Endothelial cell (in vitro differentiated cells): Measurements from ENCODE around the gene DCDC2B. TPM values are rescaled to one million over a fixed set of nuclear protein-coding genes. Genes with fewer than 3 reads are reported as not detected.

Experiments
- DNase-seq: peaks from one replicate; pipeline ENCODE4 v3.0.0; 2021; ENCODE audit warnings: low spot score
- H3K27ac Mint-ChIP-seq: one replicate; pipeline ENCODE4 v1.8.0; 2021; ENCODE audit warnings: mixed read lengths, inconsistent platforms; ENCODE audit not compliant: unreplicated experiment
- H3K27me3 Mint-ChIP-seq: one replicate; pipeline ENCODE4 v1.8.0; 2021; ENCODE audit warnings: mild to moderate bottlenecking, moderate library complexity, mixed read lengths, inconsistent platforms; ENCODE audit not compliant: unreplicated experiment
- H3K36me3 Mint-ChIP-seq: one replicate; pipeline ENCODE4 v1.8.0; 2021; ENCODE audit warnings: mild to moderate bottlenecking, low read depth, mixed read lengths, inconsistent platforms; ENCODE audit not compliant: unreplicated experiment
- H3K4me1 Mint-ChIP-seq: one replicate; pipeline ENCODE4 v1.8.0; 2021; ENCODE audit warnings: mild to moderate bottlenecking, mixed read lengths, inconsistent platforms; ENCODE audit not compliant: unreplicated experiment
- H3K4me3 Mint-ChIP-seq: one replicate; pipeline ENCODE4 v1.8.0; 2021; ENCODE audit warnings: mild to moderate bottlenecking, mixed read lengths, inconsistent platforms; ENCODE audit not compliant: unreplicated experiment
- H3K9me3 Mint-ChIP-seq: one replicate; pipeline ENCODE4 v1.8.0; 2021; ENCODE audit warnings: mixed read lengths, inconsistent platforms; ENCODE audit not compliant: unreplicated experiment
- CTCF ChIP-seq: fragments of 200-600 bp; sonication (generic); IDR thresholded peaks from one replicate; pipeline ENCODE4 v1.5.0; 2021; ENCODE audit warnings: antibody characterized with exemption; ENCODE audit not compliant: unreplicated experiment
- total RNA-seq: library from RNA; stranded (reverse); fragmentation: NEBNext Ultra II Directional; extraction: Animal tissue kit (Norgen Biotek cat#: 25700); gene quantifications from one replicate; pipeline ENCODE4 v1.2.1, GENCODE V29; 2021; ENCODE audit not compliant: unreplicated experiment

Gene DCDC2B
- total RNA-seq, 1 donor from 2014 or later, result not detected

DNA sequence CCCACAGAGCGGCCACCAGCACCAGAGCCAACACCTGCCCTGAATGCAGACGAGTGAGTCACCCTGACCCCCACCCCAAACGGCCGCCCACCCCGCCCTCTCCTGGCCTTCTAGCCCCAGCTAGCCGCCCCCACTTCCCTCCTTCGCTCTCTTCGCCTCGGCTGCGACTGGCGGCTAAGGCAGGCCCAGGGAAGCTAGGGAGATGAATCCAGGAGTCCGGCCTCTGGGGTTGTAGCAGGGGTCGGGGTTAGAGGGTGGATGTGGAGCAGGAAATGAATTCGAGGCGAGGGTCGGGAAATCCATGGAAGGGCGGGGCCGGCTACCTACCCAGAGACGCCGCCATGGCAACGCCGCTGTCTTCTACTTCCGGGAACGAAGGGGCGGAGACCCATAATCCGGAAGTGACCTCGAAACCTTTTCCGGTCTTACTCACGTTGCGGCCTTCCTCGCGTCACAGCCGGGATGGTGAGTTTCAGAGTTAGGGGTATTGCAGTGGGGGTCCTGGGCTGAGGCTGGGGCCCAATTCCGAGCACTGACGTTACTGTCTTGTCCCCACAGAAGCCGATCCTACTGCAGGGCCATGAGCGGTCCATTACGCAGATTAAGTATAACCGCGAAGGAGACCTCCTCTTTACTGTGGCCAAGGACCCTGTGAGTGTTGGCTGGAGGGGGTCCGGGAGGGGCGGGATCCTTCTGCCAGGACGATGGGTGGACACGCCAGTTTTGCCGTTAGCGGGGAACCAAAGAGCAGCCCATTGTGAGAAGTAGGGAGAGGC is 13.3 kb downstream of the DCDC2B start, which contains the start of the genes EIF3I and TMEM234:
Gene EIF3I, plus strand, starts transcription at position 428 of the 776 bp plus-strand sequence. Its CDS starts 35 bp downstream, at position 463.
Gene TMEM234, minus strand, starts transcription at position 374 of the 776 bp plus-strand sequence. Its CDS starts 31 bp downstream, at position 343.
- peaks cover 4% of the 10 kb centered on the region for H3K27me3 Mint-ChIP-seq
- TF ChIP-seq CTCF, result no peak
- peak; percentile 90 for DNase-seq
- no peaks in the 10 kb centered on the region for H3K9me3 Mint-ChIP-seq
- H3K4me1 Mint-ChIP-seq, result peaks cover 16% of the 10 kb centered on the region
- H3K4me3 Mint-ChIP-seq, result peak within 1 kb of the TSS; percentile 97
- peaks cover 8% of the 10 kb centered on the region for H3K36me3 Mint-ChIP-seq
- peak within 1 kb of the TSS; percentile 99 for H3K27ac Mint-ChIP-seq

- Mint-ChIP-seq H3K27ac (peak overlapping the region; percentile 99), H3K36me3 (peaks cover 18% of the 10 kb centered on the region), H3K4me3 (peak overlapping the region; percentile 97), H3K27me3 (peaks cover 4% of the 10 kb centered on the region), H3K9me3 (no peaks in the 10 kb centered on the region), H3K4me1 (peaks cover 16% of the 10 kb centered on the region)
- no peak for TF ChIP-seq CTCF
- DNase-seq, result no peak
Observed at GRCh38 chr1:32223683-32224082, 14.8 kb downstream of the DCDC2B start.

DNA sequence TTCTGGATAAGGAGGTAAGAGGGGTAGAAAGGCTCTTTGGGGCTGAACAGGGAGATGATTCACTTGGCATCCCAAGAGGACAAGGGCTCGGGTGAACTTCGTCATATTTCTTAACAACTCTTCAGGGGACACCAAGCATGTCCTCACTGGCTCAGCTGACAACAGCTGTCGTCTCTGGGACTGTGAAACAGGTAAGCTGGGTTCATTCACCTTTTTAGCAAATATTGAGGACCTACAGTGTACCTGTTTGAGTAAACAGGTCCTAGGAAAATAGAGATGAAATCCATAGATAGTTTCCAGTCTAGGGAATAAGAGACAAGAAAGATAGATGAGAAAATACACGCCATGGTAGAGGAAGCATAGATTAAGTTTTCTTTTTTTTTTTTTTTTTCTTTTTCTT is 15.4 kb downstream of the DCDC2B start:
- H3K36me3 Mint-ChIP-seq, result peaks cover 23% of the 10 kb centered on the region
- H3K27me3 Mint-ChIP-seq, result peaks cover 4% of the 10 kb centered on the region
- no peak for DNase-seq
- no peak for TF ChIP-seq CTCF
- H3K27ac Mint-ChIP-seq, result peak overlapping the region; percentile 89
- no peaks in the 10 kb centered on the region for H3K9me3 Mint-ChIP-seq
- peaks cover 16% of the 10 kb centered on the region for H3K4me1 Mint-ChIP-seq
- peak overlapping the region; percentile 79 for H3K4me3 Mint-ChIP-seq

DNA sequence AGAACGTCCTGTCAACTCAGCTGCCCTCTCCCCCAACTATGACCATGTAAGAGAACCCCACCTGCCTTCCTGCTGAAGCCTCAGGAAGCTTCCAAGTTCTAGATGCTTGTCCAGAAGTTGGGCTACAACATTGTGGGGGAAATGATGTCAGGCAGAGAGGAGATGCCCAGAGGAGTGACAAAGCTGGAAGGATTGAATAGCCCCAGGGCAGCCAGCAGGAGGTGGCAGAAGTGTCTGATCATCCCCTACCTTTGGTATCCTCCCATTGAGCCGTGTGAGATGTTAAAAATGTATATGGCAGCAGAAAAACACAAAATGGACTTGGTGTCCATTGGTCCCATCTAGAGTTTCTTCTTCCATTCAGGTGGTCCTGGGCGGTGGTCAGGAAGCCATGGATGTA is 19.9 kb downstream of the DCDC2B start:
- TF ChIP-seq CTCF, result no peak
- peaks cover 4% of the 10 kb centered on the region for H3K4me1 Mint-ChIP-seq
- DNase-seq, result no peak
- H3K36me3 Mint-ChIP-seq, result peaks cover 23% of the 10 kb centered on the region
- no peaks in the 10 kb centered on the region for H3K9me3 Mint-ChIP-seq
- no peaks in the 10 kb centered on the region for H3K27me3 Mint-ChIP-seq
- H3K4me3 Mint-ChIP-seq, result no peak overlapping the region
- no peak overlapping the region for H3K27ac Mint-ChIP-seq

GRCh38 chr1:32231843-32232432 is 23.0 kb downstream of the DCDC2B start:
- H3K27me3 Mint-ChIP-seq, result no peaks in the 10 kb centered on the region
- H3K9me3 Mint-ChIP-seq, result no peaks in the 10 kb centered on the region
- H3K27ac Mint-ChIP-seq, result no peak overlapping the region

More at GRCh38 chr1:32231843-32232432, 23.0 kb downstream of the DCDC2B start:
- no peak for DNase-seq
- H3K4me3 Mint-ChIP-seq, result no peak overlapping the region
- no peaks in the 10 kb centered on the region for H3K4me1 Mint-ChIP-seq
- H3K36me3 Mint-ChIP-seq, result peaks cover 16% of the 10 kb centered on the region
- TF ChIP-seq CTCF, result no peak
